GM12872 (cell line): ENCODE measurements around the gene PMPCA.

Experiments used
- TF ChIP-seq, protein P1 (sequence below): IDR thresholded peaks from 3 replicates; pipeline ENCODE4 v1.5.1; 2011; ENCODE audit warnings: low read depth, mild to moderate bottlenecking, low read length, moderate library complexity; ENCODE audit not compliant: insufficient read depth

Gene PMPCA

DNA sequence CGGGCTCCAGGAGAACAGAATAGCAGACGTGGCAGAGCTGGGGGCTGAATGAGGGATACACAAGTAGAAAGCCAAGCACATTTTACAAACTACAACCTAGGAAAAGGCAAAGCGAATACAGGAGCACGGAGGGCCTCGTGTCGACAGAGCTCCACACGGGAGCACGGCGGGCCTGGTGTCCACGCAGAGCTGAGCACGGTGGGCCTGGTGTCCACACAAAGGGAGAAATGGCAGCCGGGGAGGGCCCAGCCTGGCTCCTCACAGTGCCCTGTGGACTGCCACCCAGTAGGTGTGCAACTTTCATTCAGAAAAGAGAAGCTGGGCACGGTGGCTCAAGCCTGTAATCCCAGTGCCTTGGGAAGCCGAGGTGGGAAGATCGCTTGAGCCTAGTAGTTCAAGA lies 32.6 kb downstream of the PMPCA start:
- TF ChIP-seq, protein P1, sequence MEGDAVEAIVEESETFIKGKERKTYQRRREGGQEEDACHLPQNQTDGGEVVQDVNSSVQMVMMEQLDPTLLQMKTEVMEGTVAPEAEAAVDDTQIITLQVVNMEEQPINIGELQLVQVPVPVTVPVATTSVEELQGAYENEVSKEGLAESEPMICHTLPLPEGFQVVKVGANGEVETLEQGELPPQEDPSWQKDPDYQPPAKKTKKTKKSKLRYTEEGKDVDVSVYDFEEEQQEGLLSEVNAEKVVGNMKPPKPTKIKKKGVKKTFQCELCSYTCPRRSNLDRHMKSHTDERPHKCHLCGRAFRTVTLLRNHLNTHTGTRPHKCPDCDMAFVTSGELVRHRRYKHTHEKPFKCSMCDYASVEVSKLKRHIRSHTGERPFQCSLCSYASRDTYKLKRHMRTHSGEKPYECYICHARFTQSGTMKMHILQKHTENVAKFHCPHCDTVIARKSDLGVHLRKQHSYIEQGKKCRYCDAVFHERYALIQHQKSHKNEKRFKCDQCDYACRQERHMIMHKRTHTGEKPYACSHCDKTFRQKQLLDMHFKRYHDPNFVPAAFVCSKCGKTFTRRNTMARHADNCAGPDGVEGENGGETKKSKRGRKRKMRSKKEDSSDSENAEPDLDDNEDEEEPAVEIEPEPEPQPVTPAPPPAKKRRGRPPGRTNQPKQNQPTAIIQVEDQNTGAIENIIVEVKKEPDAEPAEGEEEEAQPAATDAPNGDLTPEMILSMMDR: no peak

DNA sequence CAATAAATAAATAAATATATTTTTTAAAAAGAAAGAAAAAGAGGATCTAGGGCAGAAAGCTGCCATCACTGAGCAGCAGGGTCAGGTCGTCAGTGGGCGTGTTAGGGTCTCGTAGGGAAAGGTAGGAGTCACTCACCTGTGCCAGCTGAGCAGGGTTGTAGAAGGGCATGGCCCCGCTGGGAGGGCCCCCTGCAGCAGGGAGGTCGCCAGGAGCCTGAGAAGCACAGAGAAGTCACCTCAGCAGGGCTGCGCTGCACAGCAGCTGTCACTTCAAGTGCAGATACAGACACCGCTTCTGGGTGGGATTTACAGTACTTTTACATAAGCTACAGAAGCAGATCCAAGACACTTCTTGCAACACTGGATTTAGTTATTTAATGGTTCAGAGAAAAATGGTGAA lies 33.2 kb downstream of the PMPCA start:
- TF ChIP-seq, protein P1: no peak

DNA sequence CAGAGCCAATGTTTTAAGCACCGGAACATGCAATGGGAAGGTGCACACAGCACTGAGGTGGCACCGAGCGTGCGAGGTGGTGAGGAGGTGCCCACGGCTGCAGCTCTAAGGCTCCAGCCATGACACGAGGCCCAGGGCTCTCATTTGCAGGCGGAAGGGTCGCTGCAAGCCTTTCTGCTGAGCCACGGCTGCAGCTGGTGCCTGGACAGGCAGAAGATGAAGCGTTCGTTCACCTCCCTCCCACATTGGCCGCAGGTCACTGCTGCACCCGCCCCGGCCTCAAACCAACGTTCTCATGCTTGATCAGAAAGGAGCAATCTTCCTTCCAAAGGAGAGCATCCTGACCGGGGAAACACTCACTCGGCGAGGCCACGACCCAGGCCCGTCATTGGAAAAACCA lies 33.6 kb downstream of the PMPCA start:
- TF ChIP-seq, protein P1: no peak

DNA sequence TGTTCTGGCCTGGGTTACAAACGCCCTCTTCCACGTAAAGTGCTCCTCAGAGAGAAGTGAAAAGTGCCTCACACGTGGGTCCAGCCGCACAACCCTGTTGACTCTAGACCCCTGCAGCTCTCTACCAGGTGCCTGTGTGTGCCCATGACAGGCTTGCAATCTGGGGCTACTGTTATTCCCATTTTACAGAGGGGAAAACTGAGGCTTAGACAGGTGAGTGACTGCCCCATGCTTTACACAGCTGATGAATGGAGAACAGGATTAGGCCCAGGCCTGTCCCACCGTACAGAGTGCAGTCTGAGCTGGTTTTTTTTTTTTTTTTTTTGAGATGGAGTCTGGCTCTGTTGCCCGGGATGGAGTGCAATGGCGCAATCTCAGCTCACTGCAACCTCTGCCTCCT lies 35.3 kb downstream of the PMPCA start:
- TF ChIP-seq, protein P1: no peak

DNA sequence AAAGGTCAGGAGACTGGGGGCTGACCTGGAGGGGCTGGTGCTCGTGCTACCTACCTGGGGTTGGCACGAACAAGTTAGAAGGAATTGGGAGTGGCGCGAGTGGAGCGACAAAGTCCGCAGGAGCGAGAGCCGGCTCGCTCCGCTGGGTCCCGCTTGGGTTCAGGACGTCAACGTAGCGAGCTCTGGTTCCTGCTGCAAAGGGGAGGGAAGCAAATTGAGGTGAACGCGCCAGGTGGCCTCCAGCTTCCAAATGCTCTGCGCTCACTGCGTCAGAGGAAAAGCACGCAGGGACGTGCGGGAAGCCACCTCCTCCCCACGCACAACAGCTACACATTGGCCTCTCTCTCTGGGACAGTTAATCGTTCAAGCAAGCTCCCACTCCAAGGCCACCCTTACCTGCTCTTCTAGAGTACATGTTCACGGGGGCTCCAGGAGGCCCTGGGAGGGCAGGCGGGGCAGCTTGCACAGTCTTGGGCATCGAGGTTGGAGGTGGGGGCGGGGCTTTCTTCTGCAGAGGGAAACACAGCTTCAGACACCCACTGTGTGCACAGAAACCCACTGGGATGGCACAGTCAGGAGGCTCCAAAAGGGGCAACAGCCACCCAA lies 36.8 kb downstream of the PMPCA start:
- TF ChIP-seq, protein P1: no peak

DNA sequence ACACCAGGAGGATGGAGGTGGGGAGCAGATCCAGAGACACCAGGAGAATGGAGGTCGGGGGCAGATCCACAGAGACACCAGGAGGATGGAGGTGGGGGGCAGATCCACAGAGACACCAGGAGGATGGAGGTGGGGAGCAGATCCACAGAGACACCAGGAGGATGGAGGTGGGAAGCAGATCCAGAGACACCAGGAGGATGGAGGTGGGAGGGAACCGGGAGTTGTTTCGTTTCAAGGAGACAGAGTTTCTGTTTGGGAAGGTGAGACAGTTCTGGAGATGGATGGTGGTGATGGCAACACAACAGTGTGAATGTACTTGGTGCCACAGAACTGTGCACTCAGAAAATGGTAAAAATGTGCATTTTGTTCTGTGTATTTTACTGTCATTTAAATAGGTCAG lies 38.2 kb downstream of the PMPCA start:
- TF ChIP-seq, protein P1: no peak

DNA sequence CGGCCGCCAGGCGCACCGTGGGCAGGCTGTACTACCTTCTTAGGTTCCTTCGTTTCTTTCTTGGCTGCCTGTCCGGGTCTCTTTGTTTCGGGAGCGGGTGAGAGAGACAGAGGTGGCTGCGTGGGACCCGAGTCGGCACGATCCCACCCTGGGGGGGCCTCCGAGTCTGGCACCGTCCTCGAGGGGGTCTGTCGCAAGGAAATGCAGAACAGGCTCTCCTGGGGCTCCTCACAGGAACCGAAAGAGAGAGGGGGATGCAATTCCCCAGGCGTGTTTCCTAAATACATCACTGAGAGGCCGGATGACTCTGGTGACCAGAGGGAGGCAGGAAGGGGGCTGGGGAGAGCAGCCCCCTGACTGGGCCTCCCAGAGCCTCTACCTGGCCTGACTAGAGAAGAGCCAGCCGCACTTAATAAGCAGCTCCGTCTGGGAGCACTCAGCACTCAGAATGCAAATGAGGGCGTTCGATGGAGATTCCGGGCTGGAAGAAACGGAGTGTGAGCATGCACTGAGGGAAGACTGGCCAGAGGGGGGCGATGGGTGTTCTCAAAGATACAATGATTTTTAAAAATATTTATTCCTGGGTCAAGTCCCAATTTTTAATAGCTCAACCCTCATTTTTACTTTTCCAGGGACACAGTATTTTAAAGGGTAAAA lies 40.9 kb downstream of the PMPCA start:
- TF ChIP-seq, protein P1: no peak
